Measurements from ENCODE around the gene INTS6. TPM values are rescaled to one million over a fixed set of nuclear protein-coding genes. Genes with fewer than 3 reads are reported as not detected.

Gene INTS6
- total RNA-seq, 6 experiments from 2014 or later = 21.7 to 40.8 (median 32.7) TPM

- no peaks in the 10 kb centered on the region for H3K9me3 ChIP-seq
- H3K4me3 ChIP-seq = peak overlapping the region; percentile 61 to 74 (median 63)
- intact Hi-C loops (cut with DNase I) = loop anchor here in 1 of 2 donors (10.0 kb wide), 1 partner anchor 131 kb away; the partner anchor contains the start of gene WDFY2
- peaks cover 0 to 24% (median 9%) of the 10 kb centered on the region in 4 donors for H3K4me1 ChIP-seq
- peaks cover 0 to 18% (median 5%) of the 10 kb centered on the region in 4 donors for H3K36me3 ChIP-seq
- peak overlapping the region; percentile 98 to 99 (median 99) for H3K27ac ChIP-seq
- no peak for TF ChIP-seq POLR2A (IDR thresholded peaks at IDR 0.05)
- TF ChIP-seq, protein P1, sequence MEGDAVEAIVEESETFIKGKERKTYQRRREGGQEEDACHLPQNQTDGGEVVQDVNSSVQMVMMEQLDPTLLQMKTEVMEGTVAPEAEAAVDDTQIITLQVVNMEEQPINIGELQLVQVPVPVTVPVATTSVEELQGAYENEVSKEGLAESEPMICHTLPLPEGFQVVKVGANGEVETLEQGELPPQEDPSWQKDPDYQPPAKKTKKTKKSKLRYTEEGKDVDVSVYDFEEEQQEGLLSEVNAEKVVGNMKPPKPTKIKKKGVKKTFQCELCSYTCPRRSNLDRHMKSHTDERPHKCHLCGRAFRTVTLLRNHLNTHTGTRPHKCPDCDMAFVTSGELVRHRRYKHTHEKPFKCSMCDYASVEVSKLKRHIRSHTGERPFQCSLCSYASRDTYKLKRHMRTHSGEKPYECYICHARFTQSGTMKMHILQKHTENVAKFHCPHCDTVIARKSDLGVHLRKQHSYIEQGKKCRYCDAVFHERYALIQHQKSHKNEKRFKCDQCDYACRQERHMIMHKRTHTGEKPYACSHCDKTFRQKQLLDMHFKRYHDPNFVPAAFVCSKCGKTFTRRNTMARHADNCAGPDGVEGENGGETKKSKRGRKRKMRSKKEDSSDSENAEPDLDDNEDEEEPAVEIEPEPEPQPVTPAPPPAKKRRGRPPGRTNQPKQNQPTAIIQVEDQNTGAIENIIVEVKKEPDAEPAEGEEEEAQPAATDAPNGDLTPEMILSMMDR (IDR thresholded peaks at IDR 0.05) = no peak
- 4% methylated on average over 10 of the region's 13 CpGs for WGBS (ENCODE audit: insufficient coverage, low coverage, low lambda C conversion rate, missing lambda C conversion rate)
- H3K27me3 ChIP-seq = no peaks in the 10 kb centered on the region
- ATAC-seq (peak in 1 of 4 donors; percentile 0), DNase-seq (peak in 2 of 3 donors; percentile 42 to 58)
Measured at GRCh38 chr13:51453959-51454703, 1.3 kb upstream of the INTS6 start.

DNA sequence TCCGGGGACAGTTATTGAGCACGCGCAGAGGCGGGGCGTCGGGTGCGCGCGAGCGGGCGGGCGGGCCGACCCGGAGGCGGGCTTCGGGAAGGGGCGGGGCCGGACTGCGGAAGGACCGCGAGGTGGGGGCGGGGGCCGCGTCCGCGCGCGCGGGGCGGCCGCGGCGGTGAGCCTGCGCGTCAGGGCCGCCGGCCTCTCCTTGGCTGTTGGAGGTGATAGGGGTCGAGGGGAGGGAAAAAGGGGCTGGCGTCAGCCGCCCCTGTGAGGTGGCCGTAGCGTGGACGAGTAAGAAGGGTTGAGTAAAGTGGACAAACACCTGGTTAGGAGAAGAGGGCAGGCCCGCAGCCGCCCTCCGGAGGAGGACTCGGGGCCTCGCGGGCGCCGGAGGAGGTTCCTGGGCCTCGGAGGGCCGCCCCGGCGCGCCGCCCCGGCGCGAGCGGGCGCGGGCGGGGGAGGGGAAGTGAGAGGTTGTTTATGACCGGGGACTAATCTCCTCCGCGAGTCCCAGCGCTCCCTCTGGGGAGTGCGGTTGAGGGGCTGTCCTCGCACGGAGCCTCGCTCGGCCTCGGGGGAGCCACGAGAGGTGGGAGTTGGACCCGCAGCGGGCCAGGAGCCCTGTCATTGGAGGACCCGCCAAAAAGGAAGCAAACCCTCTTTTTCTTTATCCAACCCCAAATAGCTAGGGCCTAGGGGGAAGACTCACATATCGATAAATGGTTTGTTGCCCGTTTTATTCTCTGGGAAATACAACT, 547 bp upstream of the INTS6 start:
- Histone ChIP-seq H3K27me3 (no peaks in the 10 kb centered on the region), H3K4me1 (peaks cover 0 to 24% (median 9%) of the 10 kb centered on the region in 4 donors), H3K36me3 (peaks cover 0 to 23% (median 5%) of the 10 kb centered on the region in 4 donors), H3K9me3 (no peaks in the 10 kb centered on the region), H3K27ac (peak overlapping the region; percentile 98 to 99 (median 99)), H3K4me3 (peak overlapping the region; percentile 61 to 74 (median 63))
- under 1% methylated on average over 41 of the region's 80 CpGs for WGBS (ENCODE audit: insufficient coverage, low coverage, low lambda C conversion rate, missing lambda C conversion rate)
- peak; percentile 50 to 68 (median 64) for ATAC-seq
- intact Hi-C loops (cut with DNase I) = loop anchor here in 1 of 2 donors (10.0 kb wide), 1 partner anchor 131 kb away; the partner anchor contains the start of gene WDFY2
- TF ChIP-seq, protein P1 (IDR thresholded peaks at IDR 0.05) = no peak
- TF ChIP-seq POLR2A (IDR thresholded peaks at IDR 0.05) = peak; percentile 85
- DNase-seq = no peak

GRCh38 chr13:51451467-51452360, 1.1 kb downstream of the INTS6 start:
- Histone ChIP-seq H3K27me3 (no peaks in the 10 kb centered on the region), H3K27ac (peak overlapping the region; percentile 97 to 99 (median 97)), H3K36me3 (peaks cover 0 to 23% (median 5%) of the 10 kb centered on the region in 4 donors), H3K4me3 (peak overlapping the region; percentile 85 to 90 (median 86)), H3K9me3 (no peaks in the 10 kb centered on the region), H3K4me1 (peaks cover 0 to 24% (median 9%) of the 10 kb centered on the region in 4 donors)
- WGBS (ENCODE audit: insufficient coverage, low coverage, low lambda C conversion rate, missing lambda C conversion rate) = under 1% methylated on average over 42 of the region's 92 CpGs
- ATAC-seq (peak; percentile 22 to 34 (median 28)), DNase-seq (peak; percentile 82 to 88 (median 85))
- intact Hi-C loops (cut with DNase I) = loop anchor here in 1 of 2 donors (10.0 kb wide), 1 partner anchor 133 kb away; the partner anchor contains the start of gene WDFY2
- TF ChIP-seq POLR2A (IDR thresholded peaks at IDR 0.05) = peak; percentile 52
- TF ChIP-seq, protein P1 (IDR thresholded peaks at IDR 0.05) = no peak

GRCh38 chr13:51451134-51451466, 1.7 kb downstream of the INTS6 start:
- ATAC-seq (no peak), DNase-seq (no peak)
- H3K4me3 ChIP-seq = peak overlapping the region; percentile 85 to 90 (median 86)
- H3K4me1 ChIP-seq = peaks cover 0 to 24% (median 9%) of the 10 kb centered on the region in 4 donors
- 3% methylated on average over 5 of the region's 5 CpGs for WGBS (ENCODE audit: insufficient coverage, low coverage, low lambda C conversion rate, missing lambda C conversion rate)
- no peaks in the 10 kb centered on the region for H3K9me3 ChIP-seq
- intact Hi-C loops (cut with DNase I) = loop anchor here in 1 of 2 donors (10.0 kb wide), 1 partner anchor 134 kb away; the partner anchor contains the start of gene WDFY2
- H3K27ac ChIP-seq = peak overlapping the region; percentile 97 to 99 (median 97)
- no peaks in the 10 kb centered on the region for H3K27me3 ChIP-seq
- H3K36me3 ChIP-seq = peaks cover 0 to 23% (median 5%) of the 10 kb centered on the region in 4 donors
- no peak for TF ChIP-seq POLR2A (IDR thresholded peaks at IDR 0.05)
- TF ChIP-seq, protein P1 (IDR thresholded peaks at IDR 0.05) = no peak

Measured in right lobe of liver (tissue), 6 donors.